GM21576 (cell line): Measurements from ENCODE around the gene SLC4A11.

ENCODE experiments used
- ATAC-seq: cut with Tn5 transposase; IDR thresholded peaks from one replicate; pipeline ENCODE4 v1.9.1; 2021; ENCODE audit warnings: mild to moderate bottlenecking, moderate library complexity; ENCODE audit not compliant: unreplicated experiment

The SLC4A11 gene

GRCh38 chr20:3239026-3239866 is at the start of gene SLC4A11:
TSS of gene SLC4A11 (minus strand) at chr20:3239190. CDS start at chr20:3239137, 53 bp downstream.
- ATAC-seq: peak; percentile 39

GRCh38 chr20:3283222-3283820 is 44.3 kb upstream of the SLC4A11 start:
- no peak for ATAC-seq

- no peak for ATAC-seq
These were observed 43.6 kb upstream of the SLC4A11 start for GRCh38 chr20:3282271-3283221.

GRCh38 chr20:3281437-3281836 is 42.4 kb upstream of the SLC4A11 start:
- ATAC-seq: no peak

GRCh38 chr20:3279761-3280160 is 40.8 kb upstream of the SLC4A11 start:
- no peak for ATAC-seq

GRCh38 chr20:3277686-3278465 is 38.9 kb upstream of the SLC4A11 start:
- ATAC-seq: no peak

GRCh38 chr20:3276680-3277015 is 37.7 kb upstream of the SLC4A11 start:
- ATAC-seq: no peak

GRCh38 chr20:3275966-3276679 is 37.1 kb upstream of the SLC4A11 start:
- no peak for ATAC-seq

GRCh38 chr20:3275064-3275935 is 36.3 kb upstream of the SLC4A11 start:
- no peak for ATAC-seq

GRCh38 chr20:3273371-3273770 is 34.4 kb upstream of the SLC4A11 start:
- ATAC-seq: no peak

GRCh38 chr20:3270051-3270450 is 31.1 kb upstream of the SLC4A11 start:
- ATAC-seq: no peak

GRCh38 chr20:3262566-3262965 is 23.6 kb upstream of the SLC4A11 start:
- ATAC-seq: no peak

- no peak for ATAC-seq
These were observed 19.4 kb upstream of the SLC4A11 start for GRCh38 chr20:3258429-3258828.

- no peak for ATAC-seq
These were observed 16.7 kb upstream of the SLC4A11 start for GRCh38 chr20:3255728-3256127.

- no peak for ATAC-seq
These were observed 12.8 kb upstream of the SLC4A11 start for GRCh38 chr20:3251806-3252205.

- ATAC-seq: no peak
These were observed 11.1 kb upstream of the SLC4A11 start for GRCh38 chr20:3250091-3250504.

- no peak for ATAC-seq
These were observed 10.0 kb upstream of the SLC4A11 start for GRCh38 chr20:3248993-3249347.

GRCh38 chr20:3248167-3248992 is 9.4 kb upstream of the SLC4A11 start:
- no peak for ATAC-seq
